ENCODE results near the gene KDM5C. TPM values are rescaled to one million over a fixed set of nuclear protein-coding genes. Genes with fewer than 3 reads are reported as not detected.

KDM5C gene
- total RNA-seq = 107 and 170 TPM in 2 replicates

GRCh38 chrX:53224860-53225797 is at the start of gene KDM5C:
KDM5C (minus strand) TSS chrX:53225207; CDS start chrX:53224889, 318 bp downstream.

Other genes with a start within 250 kb of the KDM5C start
- 2.5 and 3.1 TPM in 2 replicates for gene GPR173, start 176.4 kb downstream of the KDM5C start, total RNA-seq
- gene TSPYL2, start 142.8 kb downstream of the KDM5C start, total RNA-seq = 18.6 and 25.2 TPM in 2 replicates
- 10.1 and 10.3 TPM in 2 replicates for gene KANTR, start 131.1 kb downstream of the KDM5C start, total RNA-seq
- gene IQSEC2, start 56.4 kb upstream of the KDM5C start, total RNA-seq = 4.8 and 5.1 TPM in 2 replicates
- gene SMC1A, start 197.4 kb upstream of the KDM5C start, total RNA-seq = 14.5 and 45.9 TPM in 2 replicates
- gene RIBC1, start 197.7 kb upstream of the KDM5C start, total RNA-seq = 0.66 and 0.75 TPM in 2 replicates
- gene HSD17B10, start 209.2 kb upstream of the KDM5C start, total RNA-seq = 60.2 and 66.4 TPM in 2 replicates

All from uterine smooth muscle cell (primary cell).